H1 (cell line): ENCODE measurements around the gene TYRO3. TPM values are rescaled to one million over a fixed set of nuclear protein-coding genes. Genes with fewer than 3 reads are reported as not detected.

ENCODE experiments used
- polyA plus RNA-seq, 7 experiments: library from polyadenylated mRNA; depleted of rRNA in 3 of 7; stranded (reverse) in 5 of 7; unstranded in 2 of 7; fragments of >200 nt in 5 of 7; fragments of 200-250 nt in 2 of 7; gene quantifications; 1 replicate in 5 of 7; 2 replicates in 1 of 7; 4 replicates in 1 of 7; pipeline versions ENCODE4 v1.2.1 to v1.2.3, GENCODE V29; 2011 to 2013; ENCODE audit warnings: missing spikeins in 2 of 7, mixed read lengths in 2 of 7
- total RNA-seq: library from RNA; stranded (reverse); fragmentation: NEBNext Ultra II Directional; extraction: Animal tissue kit (Norgen Biotek cat#: 25700); gene quantifications from 2 replicates; pipeline ENCODE4 v1.2.1, GENCODE V29; 2021
- TF ChIP-seq, protein P1 (sequence below): IDR thresholded peaks from 2 replicates; pipeline ENCODE4 v1.6.1; 2012; ENCODE audit warnings: low read length, inconsistent platforms

TYRO3 gene
- total and polyA plus RNA-seq, 2 of the 8 experiments (the other 6 are each of a cell fraction or from before 2014, with no cell fraction given), result 82.7 to 98.8 TPM

DNA sequence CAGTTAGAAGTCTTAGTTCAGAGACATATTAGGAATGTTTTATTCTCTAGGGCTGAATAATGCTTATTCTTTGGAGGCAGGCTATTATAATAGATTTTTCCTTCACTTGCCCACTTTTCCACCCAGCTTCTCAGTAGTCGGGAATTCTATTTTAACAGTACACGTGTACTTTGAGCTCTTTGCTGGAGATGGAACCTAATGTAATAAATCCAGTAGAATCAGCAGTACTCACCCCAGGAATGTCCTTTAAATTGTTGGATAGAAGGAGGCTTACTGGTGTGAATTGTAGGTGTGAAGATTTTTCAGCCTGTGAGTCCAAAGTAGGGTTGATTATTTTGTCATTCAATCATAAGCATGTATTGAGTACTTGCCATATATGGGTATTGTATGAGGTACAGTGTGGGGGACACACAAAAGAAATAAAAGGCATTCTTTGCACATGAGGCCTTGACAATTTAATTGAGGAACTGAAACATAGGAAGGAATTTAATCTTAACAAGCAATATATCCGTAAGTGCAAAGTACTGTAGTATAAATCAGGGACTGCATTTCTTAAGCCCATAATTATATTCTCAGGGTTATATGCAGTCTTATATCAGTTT is 71.7 kb downstream of the TYRO3 start (continued):
- TF ChIP-seq, protein P1, sequence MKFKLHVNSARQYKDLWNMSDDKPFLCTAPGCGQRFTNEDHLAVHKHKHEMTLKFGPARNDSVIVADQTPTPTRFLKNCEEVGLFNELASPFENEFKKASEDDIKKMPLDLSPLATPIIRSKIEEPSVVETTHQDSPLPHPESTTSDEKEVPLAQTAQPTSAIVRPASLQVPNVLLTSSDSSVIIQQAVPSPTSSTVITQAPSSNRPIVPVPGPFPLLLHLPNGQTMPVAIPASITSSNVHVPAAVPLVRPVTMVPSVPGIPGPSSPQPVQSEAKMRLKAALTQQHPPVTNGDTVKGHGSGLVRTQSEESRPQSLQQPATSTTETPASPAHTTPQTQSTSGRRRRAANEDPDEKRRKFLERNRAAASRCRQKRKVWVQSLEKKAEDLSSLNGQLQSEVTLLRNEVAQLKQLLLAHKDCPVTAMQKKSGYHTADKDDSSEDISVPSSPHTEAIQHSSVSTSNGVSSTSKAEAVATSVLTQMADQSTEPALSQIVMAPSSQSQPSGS, result no peak
